Glomerular visceral epithelial cell (primary cell): ENCODE results near the gene FBLN7.
"Not testable (repeated sequence)": the region's sequence is repeated elsewhere in the genome, so short reads cannot be mapped to it uniquely, and the experiment has no call there.

ENCODE experiments used
- DNase-seq: peaks from one replicate; pipeline ENCODE4 v3.0.0-alpha.2; 2016; ENCODE audit errors: extremely low spot score

Gene FBLN7

GRCh38 chr2:112184121-112184520 is 45.9 kb downstream of the FBLN7 start:
- DNase-seq, result no peak

- no peak for DNase-seq
Observed at GRCh38 chr2:112185131-112185530, 46.9 kb downstream of the FBLN7 start.

GRCh38 chr2:112187046-112187715 is 49.0 kb downstream of the FBLN7 start:
- DNase-seq, result no peak

GRCh38 chr2:112187805-112188596 is 49.8 kb downstream of the FBLN7 start:
- DNase-seq, result peak; percentile 44

- DNase-seq, result no peak
Observed at GRCh38 chr2:112189001-112189556, 50.9 kb downstream of the FBLN7 start.

GRCh38 chr2:112194028-112194427 is 55.8 kb downstream of the FBLN7 start:
- no peak for DNase-seq

GRCh38 chr2:112194482-112194881 is 56.3 kb downstream of the FBLN7 start:
- no peak for DNase-seq

- DNase-seq, result no peak
Observed at GRCh38 chr2:112195167-112195766, 57.1 kb downstream of the FBLN7 start.

GRCh38 chr2:112195950-112196349 is 57.8 kb downstream of the FBLN7 start:
- DNase-seq, result no peak

- no peak for DNase-seq
Observed at GRCh38 chr2:112197868-112198267, 59.7 kb downstream of the FBLN7 start.

GRCh38 chr2:112198780-112199179 is 60.6 kb downstream of the FBLN7 start:
- DNase-seq, result no peak

GRCh38 chr2:112199188-112199587 is 61.0 kb downstream of the FBLN7 start:
- no peak for DNase-seq

GRCh38 chr2:112201696-112202430 is 63.7 kb downstream of the FBLN7 start:
- DNase-seq, result no peak

- DNase-seq, result peak; percentile 16
Observed at GRCh38 chr2:112204411-112204810, 66.2 kb downstream of the FBLN7 start.

GRCh38 chr2:112207905-112208304 is 69.7 kb downstream of the FBLN7 start:
- not testable (repeated sequence) for DNase-seq

GRCh38 chr2:112216167-112216566 is 78.0 kb downstream of the FBLN7 start:
- no peak for DNase-seq

- no peak for DNase-seq
Observed at GRCh38 chr2:112217854-112218253, 79.7 kb downstream of the FBLN7 start.

- no peak for DNase-seq
Observed at GRCh38 chr2:112220186-112220585, 82.0 kb downstream of the FBLN7 start.

- no peak for DNase-seq
Observed at GRCh38 chr2:112220831-112221230, 82.6 kb downstream of the FBLN7 start.

- DNase-seq, result peak; percentile 28
Observed at GRCh38 chr2:112229348-112229747, 91.2 kb downstream of the FBLN7 start.

- DNase-seq, result no peak
Observed at GRCh38 chr2:112230371-112230770, 92.2 kb downstream of the FBLN7 start.
